DMS153 treated with DMSO at 0.1 percent for 48 hours (cell line): ENCODE data around the gene ADAM15.

Experiments
- DNase-seq: peaks from one replicate; lab custom pipeline; 2025; ENCODE audit not compliant: unreplicated experiment; lab: John Stamatoyannopoulos, UW

Gene ADAM15, protein sequence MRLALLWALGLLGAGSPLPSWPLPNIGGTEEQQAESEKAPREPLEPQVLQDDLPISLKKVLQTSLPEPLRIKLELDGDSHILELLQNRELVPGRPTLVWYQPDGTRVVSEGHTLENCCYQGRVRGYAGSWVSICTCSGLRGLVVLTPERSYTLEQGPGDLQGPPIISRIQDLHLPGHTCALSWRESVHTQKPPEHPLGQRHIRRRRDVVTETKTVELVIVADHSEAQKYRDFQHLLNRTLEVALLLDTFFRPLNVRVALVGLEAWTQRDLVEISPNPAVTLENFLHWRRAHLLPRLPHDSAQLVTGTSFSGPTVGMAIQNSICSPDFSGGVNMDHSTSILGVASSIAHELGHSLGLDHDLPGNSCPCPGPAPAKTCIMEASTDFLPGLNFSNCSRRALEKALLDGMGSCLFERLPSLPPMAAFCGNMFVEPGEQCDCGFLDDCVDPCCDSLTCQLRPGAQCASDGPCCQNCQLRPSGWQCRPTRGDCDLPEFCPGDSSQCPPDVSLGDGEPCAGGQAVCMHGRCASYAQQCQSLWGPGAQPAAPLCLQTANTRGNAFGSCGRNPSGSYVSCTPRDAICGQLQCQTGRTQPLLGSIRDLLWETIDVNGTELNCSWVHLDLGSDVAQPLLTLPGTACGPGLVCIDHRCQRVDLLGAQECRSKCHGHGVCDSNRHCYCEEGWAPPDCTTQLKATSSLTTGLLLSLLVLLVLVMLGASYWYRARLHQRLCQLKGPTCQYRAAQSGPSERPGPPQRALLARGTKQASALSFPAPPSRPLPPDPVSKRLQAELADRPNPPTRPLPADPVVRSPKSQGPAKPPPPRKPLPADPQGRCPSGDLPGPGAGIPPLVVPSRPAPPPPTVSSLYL

GRCh38 chr1:155050560-155051341 lies at the start of gene ADAM15:
Gene ADAM15 (plus strand): TSS chr1:155051316. CDS start chr1:155051387, 71 bp downstream.
- DNase-seq: peak; percentile 86

DNA sequence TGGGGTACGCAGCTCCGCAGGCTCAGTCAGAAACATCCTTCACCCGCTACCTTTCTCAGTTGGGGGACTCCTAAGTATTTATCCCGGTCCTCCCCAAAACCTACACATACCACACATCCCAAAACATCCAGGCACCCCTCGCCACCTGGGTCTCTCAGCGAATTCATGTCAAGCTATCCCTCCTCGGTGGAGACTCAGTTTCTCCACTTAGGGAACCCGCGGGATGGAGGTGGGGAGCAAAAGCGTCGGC lies 49.8 kb upstream of the ADAM15 start:
- no peak for DNase-seq

DNA sequence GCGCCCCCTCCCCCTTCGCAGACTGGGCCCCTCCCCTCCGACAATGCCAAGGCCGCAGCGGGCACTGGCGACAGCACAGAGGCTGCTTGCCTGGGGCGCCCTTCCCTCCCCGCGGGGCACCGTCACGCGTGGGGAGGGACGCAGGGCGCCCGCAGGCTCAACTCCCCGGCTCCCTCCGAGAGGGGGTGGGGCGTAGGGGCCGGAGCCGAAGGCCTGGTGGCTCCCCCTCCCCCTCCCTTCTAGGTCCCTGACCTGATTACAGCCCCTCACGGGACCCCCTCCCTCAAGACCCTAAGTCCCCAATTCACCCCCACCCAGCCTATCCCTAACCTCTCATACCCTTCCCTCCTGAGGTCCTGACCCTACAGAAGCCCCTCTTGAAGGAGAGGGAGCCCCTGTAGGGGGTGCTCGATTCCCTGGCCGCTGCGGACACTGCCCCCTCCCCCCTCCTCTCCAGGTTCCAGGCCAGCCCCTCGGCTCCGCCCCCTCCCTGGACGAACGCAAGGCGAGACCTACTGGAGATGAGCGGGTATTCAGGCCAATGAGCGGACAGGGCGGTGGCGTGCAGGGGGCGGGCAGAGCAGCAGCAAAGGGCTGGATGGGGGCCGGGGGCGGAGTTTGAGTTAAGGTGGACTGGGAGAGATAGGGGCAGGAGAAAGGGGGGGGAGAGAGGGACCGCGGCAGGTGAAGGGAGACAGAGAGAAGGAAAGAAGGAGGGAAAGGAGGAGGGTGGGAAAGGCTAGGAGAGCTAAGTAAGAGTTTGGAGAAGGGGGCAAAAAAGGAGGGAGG lies 49.2 kb upstream of the ADAM15 start:
- DNase-seq: peak; percentile 100

DNA sequence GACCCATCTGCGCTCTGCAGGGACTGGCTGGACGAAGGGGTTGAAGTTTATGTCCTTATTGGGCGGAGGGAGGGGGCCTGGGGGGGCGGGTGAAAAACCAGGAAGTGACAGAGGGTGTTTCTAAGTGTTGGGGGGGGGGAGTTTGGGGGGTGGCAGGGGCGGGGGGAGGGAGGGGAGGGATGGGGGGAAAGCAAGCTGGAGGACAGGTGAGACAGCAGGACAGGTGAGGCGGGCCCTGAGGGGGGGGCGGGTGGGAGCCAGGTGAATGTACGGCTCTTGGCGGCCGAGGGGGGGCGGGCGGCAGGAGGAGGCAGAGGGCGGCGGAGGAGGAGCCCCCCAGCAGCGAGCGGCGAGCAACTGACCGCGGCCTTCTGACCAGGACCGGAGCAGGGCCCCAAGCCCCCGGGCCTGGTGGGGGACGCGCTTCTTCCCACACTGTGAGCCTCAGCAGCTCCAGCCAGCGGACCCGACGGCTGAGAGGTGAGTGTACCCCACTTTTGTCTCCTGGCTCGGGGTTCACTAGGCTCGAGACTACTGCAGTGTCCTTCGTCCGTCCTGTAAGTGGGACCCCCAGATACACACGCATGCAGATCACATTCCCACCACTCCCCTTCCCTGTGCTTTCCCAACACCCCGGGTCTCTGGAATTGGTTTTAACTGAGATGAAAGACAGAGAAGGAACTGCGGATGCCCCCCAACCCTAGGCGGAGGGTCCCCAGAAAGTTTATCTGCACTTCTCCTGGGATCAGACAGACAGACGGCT lies 48.5 kb upstream of the ADAM15 start, which contains the start of gene ZBTB7B:
TSS of gene ZBTB7B (plus strand) at position 339 of the 763 bp plus-strand sequence. CDS start 11,859 bp downstream, outside the sequence.
- no peak for DNase-seq

DNA sequence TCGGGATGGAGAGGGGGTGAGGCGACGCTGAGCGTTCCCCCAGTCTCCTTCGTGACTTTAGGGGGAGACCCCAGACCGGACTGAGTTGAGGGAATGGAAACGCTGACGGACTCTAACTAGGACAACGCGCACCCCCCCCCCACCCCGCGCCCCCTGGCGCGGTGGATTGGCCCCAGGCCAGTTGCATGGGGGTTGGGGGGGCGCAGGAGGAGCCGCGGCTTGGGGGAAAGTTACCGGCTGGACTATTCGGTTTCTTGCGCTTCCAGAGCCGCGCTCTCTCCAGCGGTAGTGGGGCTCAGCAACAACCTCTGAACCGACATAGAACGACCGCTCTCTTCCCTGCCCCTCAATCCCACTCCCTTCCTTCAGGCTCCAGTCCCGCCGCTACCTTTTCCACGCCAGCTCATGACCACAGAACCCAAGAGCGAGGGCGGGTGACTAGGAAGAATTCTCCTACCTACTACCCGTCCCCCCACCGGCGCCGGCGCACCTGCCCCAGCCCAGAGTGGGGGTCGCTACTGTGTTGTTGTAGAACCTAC lies 47.8 kb upstream of the ADAM15 start:
- no peak for DNase-seq

DNA sequence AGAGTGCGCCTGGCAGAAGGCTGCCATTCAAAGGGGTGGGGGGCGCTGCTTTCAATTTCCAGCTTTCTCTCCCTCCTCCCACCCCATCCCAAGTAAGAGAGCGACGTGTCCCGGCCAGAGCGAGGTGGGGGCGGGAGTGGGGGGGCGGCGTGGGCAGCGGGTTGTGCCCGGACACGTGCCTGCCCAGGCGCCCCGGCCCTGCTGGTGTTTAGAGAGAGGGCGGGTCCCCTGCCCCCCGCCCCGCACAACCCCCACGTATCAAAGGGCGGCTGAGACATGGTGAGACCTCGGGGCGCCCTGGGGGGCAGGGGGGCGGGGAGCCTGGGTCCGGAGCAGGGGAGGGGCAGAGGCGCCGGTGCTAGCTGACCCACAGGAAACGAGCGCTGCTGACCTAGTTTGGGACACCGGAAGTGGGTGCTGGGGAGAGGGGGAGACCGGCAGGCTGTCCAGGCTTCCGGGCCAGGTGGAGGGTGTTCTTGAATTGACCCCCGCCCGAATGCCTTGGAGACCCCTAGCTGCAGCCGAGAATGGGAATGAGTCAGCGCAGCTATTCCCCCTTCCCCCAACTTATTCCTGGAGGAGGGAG lies 47.3 kb upstream of the ADAM15 start:
- DNase-seq: no peak

GRCh38 chr1:155004352-155005075 lies 46.6 kb upstream of the ADAM15 start:
- no peak for DNase-seq

DNA sequence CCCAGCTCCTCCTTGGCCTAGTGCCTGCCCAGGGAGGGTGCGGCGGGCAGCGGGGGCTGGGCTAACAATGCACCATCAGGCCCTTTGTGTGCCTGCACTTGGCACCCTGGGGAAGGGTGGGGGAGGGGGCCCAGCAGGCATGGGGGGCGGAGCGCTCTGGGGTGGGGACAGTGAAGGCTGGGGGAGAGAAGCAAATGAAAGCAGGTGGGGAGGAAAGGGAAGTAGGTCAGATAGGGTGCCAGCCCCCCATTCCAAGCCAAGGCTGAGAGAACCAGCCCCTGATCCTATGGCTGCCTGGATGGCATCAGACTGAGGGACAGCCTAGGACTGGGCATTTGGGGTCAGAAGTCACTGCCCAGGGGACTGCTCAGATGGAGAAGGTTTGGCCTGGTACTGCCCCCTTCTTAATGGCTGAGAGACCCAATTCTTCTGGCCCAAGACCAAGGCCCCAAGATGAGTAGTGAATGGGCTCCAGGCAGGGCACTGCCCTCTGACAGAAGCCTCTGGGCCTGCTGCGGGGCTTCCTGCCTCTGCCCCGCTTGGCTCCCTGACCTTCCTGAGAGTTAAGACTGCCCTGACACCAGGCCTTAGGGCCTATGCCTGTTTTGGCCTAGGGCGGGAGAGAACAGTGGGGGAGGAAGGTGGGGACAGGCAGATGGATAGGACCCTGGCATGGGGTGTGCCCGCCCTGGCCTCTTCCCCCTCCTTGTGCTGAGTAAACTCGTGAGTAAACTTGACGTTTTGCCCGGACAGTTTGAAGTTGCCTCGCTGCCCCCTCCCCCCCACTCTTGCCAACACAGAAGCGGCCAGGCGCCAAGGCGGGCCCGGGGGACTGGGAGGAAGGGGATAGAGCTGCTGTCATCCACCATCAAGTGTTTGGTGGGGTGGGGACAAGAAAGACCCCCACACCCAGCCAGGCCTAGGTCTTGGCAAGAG lies 45.8 kb upstream of the ADAM15 start:
- no peak for DNase-seq

- no peak for DNase-seq
Observed at GRCh38 chr1:155006601-155007101, 44.5 kb upstream of the ADAM15 start.

GRCh38 chr1:155007251-155007828 lies 43.8 kb upstream of the ADAM15 start:
- DNase-seq: no peak

DNA sequence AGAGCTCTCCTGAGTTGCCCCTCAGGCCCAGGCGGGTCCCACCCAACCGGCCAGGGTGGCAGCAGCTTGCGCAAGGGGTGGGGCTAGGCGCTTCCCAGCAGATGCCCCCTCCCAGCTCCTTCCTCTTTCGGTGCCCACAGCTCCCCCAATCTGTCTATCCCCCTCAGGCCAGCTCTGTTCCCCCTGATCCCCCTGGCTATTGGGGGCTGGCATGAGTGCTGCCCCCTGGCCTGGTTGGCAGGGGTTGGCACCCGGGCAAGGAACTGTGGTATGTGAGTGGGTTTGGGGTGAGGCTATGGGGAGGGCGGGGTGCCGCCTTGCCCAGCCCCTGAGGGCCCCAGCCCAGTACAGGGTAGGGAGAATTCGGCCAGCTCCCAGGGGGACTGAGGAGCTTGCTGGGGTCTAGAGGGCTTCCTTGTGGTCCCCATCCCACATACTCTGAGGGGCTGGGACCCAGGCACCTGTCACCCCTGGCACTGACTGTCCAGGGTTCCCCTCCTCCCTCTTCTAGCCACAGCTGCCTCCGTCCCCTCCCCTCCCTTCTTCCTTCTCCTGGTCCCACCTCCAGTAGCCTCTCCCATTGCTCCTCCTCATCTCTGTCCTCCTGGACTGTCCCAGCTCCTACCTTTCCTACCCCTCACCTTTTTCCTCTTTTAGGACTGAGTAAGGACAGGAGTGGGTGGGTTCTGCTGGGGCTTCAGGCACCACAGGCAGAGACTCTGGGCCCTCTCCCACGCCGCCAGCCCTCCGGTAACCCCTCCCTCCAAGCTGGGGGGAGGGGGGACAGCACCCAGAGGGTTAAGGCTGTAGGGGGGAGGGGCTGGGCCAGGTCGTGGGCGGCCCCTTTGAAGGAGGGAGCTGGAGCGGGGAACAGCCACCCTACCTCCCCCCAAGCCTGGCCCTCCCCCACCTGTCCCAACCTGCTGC lies 42.8 kb upstream of the ADAM15 start:
- DNase-seq: no peak

GRCh38 chr1:155009221-155009711 lies 41.9 kb upstream of the ADAM15 start:
- no peak for DNase-seq

DNA sequence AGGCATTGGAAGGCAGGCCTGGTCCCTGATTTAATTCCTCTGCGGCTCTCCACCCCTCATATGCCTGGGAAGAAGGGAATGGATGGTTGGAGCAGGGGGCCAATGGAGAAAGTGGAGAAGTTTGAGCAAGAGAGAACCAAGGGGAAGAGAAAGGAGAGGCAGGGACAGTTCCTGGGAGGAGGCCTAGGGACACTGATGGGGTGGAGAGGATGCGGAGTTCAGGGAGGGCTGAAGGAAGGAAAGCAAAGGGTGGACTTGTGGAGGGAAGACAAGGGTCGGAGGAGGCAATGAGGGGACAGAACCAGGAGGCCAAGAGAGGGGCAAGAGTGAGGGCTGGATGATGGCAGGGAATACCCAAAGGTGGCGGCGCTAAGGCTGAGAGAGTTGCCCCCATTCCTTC lies 41.4 kb upstream of the ADAM15 start:
- no peak for DNase-seq

GRCh38 chr1:155010211-155010918 lies 40.8 kb upstream of the ADAM15 start:
- DNase-seq: no peak

- no peak for DNase-seq
Observed at GRCh38 chr1:155011004-155011416, 40.1 kb upstream of the ADAM15 start.
